ENCODE data around the gene RAF1. TPM values are rescaled to one million over a fixed set of nuclear protein-coding genes. Genes with fewer than 3 reads are reported as not detected.

The RAF1 gene
- total RNA-seq, 4 donors from 2014 or later: 74.5 to 123 (median 110) TPM

- no peaks in the 10 kb centered on the region for H3K36me3 ChIP-seq
- H3K4me3 ChIP-seq: no peak overlapping the region
- no peaks in the 10 kb centered on the region for H3K9me3 ChIP-seq
- no peak for TF ChIP-seq CTCF (IDR thresholded peaks at IDR 0.05)
- no peak for TF ChIP-seq POLR2A (IDR thresholded peaks at IDR 0.05)
- intact Hi-C loops (cut with DNase I; ENCODE audit: low total_unique reads): no loop called here
- H3K27ac ChIP-seq: no peak overlapping the region
- no peak for DNase-seq
- H3K27me3 ChIP-seq: no peaks in the 10 kb centered on the region
- H3K4me1 ChIP-seq: no peaks in the 10 kb centered on the region
Observed at GRCh38 chr3:12611117-12611516, 52.8 kb downstream of the RAF1 start.

GRCh38 chr3:12608376-12608775 lies 55.5 kb downstream of the RAF1 start:
- DNase-seq: no peak
- Histone ChIP-seq H3K27ac (no peak overlapping the region), H3K36me3 (no peaks in the 10 kb centered on the region), H3K4me3 (no peak overlapping the region), H3K27me3 (no peaks in the 10 kb centered on the region), H3K9me3 (no peaks in the 10 kb centered on the region), H3K4me1 (no peaks in the 10 kb centered on the region)
- TF ChIP-seq CTCF (IDR thresholded peaks at IDR 0.05): no peak
- no peak for TF ChIP-seq POLR2A (IDR thresholded peaks at IDR 0.05)
- intact Hi-C loops (cut with DNase I; ENCODE audit: low total_unique reads): no loop called here

- Histone ChIP-seq H3K27me3 (no peaks in the 10 kb centered on the region), H3K4me3 (no peak overlapping the region), H3K36me3 (no peaks in the 10 kb centered on the region), H3K9me3 (no peaks in the 10 kb centered on the region), H3K27ac (no peak overlapping the region), H3K4me1 (peaks cover 0 to 2% of the 10 kb centered on the region in 2 donors)
- TF ChIP-seq CTCF (IDR thresholded peaks at IDR 0.05): no peak
- no peak for TF ChIP-seq POLR2A (IDR thresholded peaks at IDR 0.05)
- intact Hi-C loops (cut with DNase I; ENCODE audit: low total_unique reads): no loop called here
- no peak for DNase-seq
Observed at GRCh38 chr3:12603969-12604368, 59.9 kb downstream of the RAF1 start.

- H3K4me1 ChIP-seq: peaks cover 0 to 2% of the 10 kb centered on the region in 2 donors
- TF ChIP-seq CTCF (IDR thresholded peaks at IDR 0.05) (peak in 1 of 4 experiments; percentile 5), POLR2A (IDR thresholded peaks at IDR 0.05) (no peak)
- H3K36me3 ChIP-seq: no peaks in the 10 kb centered on the region
- intact Hi-C loops (cut with DNase I; ENCODE audit: low total_unique reads): no loop called here
- no peak overlapping the region for H3K4me3 ChIP-seq
- no peaks in the 10 kb centered on the region for H3K9me3 ChIP-seq
- no peaks in the 10 kb centered on the region for H3K27me3 ChIP-seq
- no peak for DNase-seq
- no peak overlapping the region for H3K27ac ChIP-seq
Observed at GRCh38 chr3:12601072-12601471, 62.8 kb downstream of the RAF1 start.

- DNase-seq: no peak
- H3K4me3 ChIP-seq: no peak overlapping the region
- peaks cover 0 to 2% of the 10 kb centered on the region in 2 donors for H3K4me1 ChIP-seq
- intact Hi-C loops (cut with DNase I; ENCODE audit: low total_unique reads): no loop called here
- no peaks in the 10 kb centered on the region for H3K9me3 ChIP-seq
- no peak overlapping the region for H3K27ac ChIP-seq
- TF ChIP-seq CTCF (IDR thresholded peaks at IDR 0.05): no peak
- TF ChIP-seq POLR2A (IDR thresholded peaks at IDR 0.05): no peak
- H3K36me3 ChIP-seq: no peaks in the 10 kb centered on the region
- no peaks in the 10 kb centered on the region for H3K27me3 ChIP-seq
Observed at GRCh38 chr3:12598890-12599289, 65.0 kb downstream of the RAF1 start.

Measured in uterus (tissue), 4 donors.